Measurements from ENCODE around the gene KRTAP10-1. TPM values are rescaled to one million over a fixed set of nuclear protein-coding genes. Genes with fewer than 3 reads are reported as not detected.

The KRTAP10-1 gene
- total RNA-seq, 1 experiment from 2014 or later, result not detected

DNA sequence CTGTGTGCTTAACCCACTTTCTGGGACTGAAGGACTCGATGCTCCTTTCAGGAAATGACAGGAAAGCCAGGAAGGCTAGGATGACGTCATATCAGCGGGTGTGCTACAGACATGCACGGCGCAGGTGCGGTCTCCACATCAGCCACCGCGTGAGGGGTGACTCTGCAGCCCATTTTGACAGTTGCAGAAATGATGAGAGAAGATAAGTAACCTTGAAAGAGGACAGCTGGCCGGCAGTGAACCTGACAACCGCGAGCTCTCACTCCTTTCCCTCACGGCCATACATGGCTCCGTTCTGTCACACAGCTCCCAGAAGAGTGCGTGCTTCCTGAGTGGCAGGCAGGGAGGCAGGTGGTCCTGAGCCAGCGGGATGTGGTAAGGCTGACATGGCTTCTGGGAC, 42.1 kb upstream of the KRTAP10-1 start:
- H3K27ac ChIP-seq (ENCODE audit: low read length), result no peak overlapping the region
- in situ Hi-C loops (cut with HindIII; ENCODE audit: low pct_unique_long_range_greater_than_20kb, low sequenced_read_pairs), result no loop called here
- H3K4me1 ChIP-seq (ENCODE audit: control insufficient read depth, insufficient read depth, low read length), result peaks cover 4% of the 10 kb centered on the region; the same call in 1 of the 2 replicates
- ChIA-PET POLR2A (no interaction called here), CTCF (no interaction called here)
- no peak overlapping the region for H3K4me3 ChIP-seq (ENCODE audit: low read depth in 2 of 2, low read length in 2 of 2)
- intact Hi-C loops (cut with micrococcal nuclease; ENCODE audit: unreplicated experiment), result no loop called here
- ATAC-seq (no peak), DNase-seq (ENCODE audit: low read depth, low spot score) (no peak)
- H3K27me3 ChIP-seq (ENCODE audit: control insufficient read depth, insufficient read depth, low read length), result peaks cover 4% of the 10 kb centered on the region
- BruUV-seq (replicated peaks), result no TSS peak
- 0 out of 2 replicates have a peak, but pooled peaks cover 7% of the 10 kb centered on the region for H3K9me3 ChIP-seq (ENCODE audit: control insufficient read depth, insufficient read depth, low read depth, low read length)
- no peaks in the 10 kb centered on the region for H3K36me3 ChIP-seq (ENCODE audit: control insufficient read depth, insufficient read depth, low read length)
- TF ChIP-seq TCF7L2 (IDR thresholded peaks at IDR 0.05; ENCODE audit: low read depth, low read length) (no peak), POLR2AphosphoS5 (IDR thresholded peaks at IDR 0.05; ENCODE audit: low read depth, low read length) (no peak), SIN3A (IDR thresholded peaks at IDR 0.05; ENCODE audit: borderline replicate concordance, insufficient read depth, low read depth, low read length) (no peak)
- TF ChIP-seq, protein P1, sequence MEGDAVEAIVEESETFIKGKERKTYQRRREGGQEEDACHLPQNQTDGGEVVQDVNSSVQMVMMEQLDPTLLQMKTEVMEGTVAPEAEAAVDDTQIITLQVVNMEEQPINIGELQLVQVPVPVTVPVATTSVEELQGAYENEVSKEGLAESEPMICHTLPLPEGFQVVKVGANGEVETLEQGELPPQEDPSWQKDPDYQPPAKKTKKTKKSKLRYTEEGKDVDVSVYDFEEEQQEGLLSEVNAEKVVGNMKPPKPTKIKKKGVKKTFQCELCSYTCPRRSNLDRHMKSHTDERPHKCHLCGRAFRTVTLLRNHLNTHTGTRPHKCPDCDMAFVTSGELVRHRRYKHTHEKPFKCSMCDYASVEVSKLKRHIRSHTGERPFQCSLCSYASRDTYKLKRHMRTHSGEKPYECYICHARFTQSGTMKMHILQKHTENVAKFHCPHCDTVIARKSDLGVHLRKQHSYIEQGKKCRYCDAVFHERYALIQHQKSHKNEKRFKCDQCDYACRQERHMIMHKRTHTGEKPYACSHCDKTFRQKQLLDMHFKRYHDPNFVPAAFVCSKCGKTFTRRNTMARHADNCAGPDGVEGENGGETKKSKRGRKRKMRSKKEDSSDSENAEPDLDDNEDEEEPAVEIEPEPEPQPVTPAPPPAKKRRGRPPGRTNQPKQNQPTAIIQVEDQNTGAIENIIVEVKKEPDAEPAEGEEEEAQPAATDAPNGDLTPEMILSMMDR (IDR thresholded peaks at IDR 0.05), result no peak
- TF ChIP-seq, protein P2, sequence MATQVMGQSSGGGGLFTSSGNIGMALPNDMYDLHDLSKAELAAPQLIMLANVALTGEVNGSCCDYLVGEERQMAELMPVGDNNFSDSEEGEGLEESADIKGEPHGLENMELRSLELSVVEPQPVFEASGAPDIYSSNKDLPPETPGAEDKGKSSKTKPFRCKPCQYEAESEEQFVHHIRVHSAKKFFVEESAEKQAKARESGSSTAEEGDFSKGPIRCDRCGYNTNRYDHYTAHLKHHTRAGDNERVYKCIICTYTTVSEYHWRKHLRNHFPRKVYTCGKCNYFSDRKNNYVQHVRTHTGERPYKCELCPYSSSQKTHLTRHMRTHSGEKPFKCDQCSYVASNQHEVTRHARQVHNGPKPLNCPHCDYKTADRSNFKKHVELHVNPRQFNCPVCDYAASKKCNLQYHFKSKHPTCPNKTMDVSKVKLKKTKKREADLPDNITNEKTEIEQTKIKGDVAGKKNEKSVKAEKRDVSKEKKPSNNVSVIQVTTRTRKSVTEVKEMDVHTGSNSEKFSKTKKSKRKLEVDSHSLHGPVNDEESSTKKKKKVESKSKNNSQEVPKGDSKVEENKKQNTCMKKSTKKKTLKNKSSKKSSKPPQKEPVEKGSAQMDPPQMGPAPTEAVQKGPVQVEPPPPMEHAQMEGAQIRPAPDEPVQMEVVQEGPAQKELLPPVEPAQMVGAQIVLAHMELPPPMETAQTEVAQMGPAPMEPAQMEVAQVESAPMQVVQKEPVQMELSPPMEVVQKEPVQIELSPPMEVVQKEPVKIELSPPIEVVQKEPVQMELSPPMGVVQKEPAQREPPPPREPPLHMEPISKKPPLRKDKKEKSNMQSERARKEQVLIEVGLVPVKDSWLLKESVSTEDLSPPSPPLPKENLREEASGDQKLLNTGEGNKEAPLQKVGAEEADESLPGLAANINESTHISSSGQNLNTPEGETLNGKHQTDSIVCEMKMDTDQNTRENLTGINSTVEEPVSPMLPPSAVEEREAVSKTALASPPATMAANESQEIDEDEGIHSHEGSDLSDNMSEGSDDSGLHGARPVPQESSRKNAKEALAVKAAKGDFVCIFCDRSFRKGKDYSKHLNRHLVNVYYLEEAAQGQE (IDR thresholded peaks at IDR 0.05; ENCODE audit: insufficient read depth in 1 of 2, low read depth in 2 of 2, low read length in 1 of 2), result no peak

DNA sequence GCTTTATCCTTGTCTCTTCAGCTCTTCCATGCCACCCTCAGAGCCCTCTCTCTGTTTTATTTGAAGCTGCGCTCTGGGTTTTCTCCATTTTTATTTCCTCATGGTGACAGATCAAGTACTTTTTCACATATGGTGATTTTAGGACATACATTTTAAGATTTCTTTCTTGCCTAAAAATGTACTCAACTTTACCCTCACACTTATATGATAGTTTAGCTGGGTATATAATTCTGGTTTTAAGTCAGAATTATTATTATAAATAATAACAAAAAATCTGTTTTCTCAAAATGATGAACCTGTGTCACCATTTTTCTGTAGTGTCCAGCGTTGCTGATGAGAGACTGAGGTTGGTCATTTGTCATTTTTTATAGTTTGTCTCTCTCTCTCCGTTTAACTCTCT, 41.2 kb upstream of the KRTAP10-1 start:
- peaks cover 4% of the 10 kb centered on the region; the same call in 1 of the 2 replicates for H3K4me1 ChIP-seq (ENCODE audit: control insufficient read depth, insufficient read depth, low read length)
- no peak overlapping the region for H3K4me3 ChIP-seq (ENCODE audit: low read depth in 2 of 2, low read length in 2 of 2)
- no TSS peak for BruUV-seq (replicated peaks)
- H3K36me3 ChIP-seq (ENCODE audit: control insufficient read depth, insufficient read depth, low read length), result no peaks in the 10 kb centered on the region
- no peak for ATAC-seq
- in situ Hi-C loops (cut with HindIII; ENCODE audit: low pct_unique_long_range_greater_than_20kb, low sequenced_read_pairs), result no loop called here
- DNase-seq (ENCODE audit: low read depth, low spot score), result no peak
- intact Hi-C loops (cut with micrococcal nuclease; ENCODE audit: unreplicated experiment), result no loop called here
- 0 out of 2 replicates have a peak, but pooled peaks cover 7% of the 10 kb centered on the region for H3K9me3 ChIP-seq (ENCODE audit: control insufficient read depth, insufficient read depth, low read depth, low read length)
- ChIA-PET CTCF (no interaction called here), POLR2A (no interaction called here)
- H3K27ac ChIP-seq (ENCODE audit: low read length), result no peak overlapping the region
- H3K27me3 ChIP-seq (ENCODE audit: control insufficient read depth, insufficient read depth, low read length), result peaks cover 4% of the 10 kb centered on the region
- TF ChIP-seq, protein P1 (IDR thresholded peaks at IDR 0.05), result no peak
- no peak for TF ChIP-seq SIN3A (IDR thresholded peaks at IDR 0.05; ENCODE audit: borderline replicate concordance, insufficient read depth, low read depth, low read length)
- TF ChIP-seq, protein P2 (IDR thresholded peaks at IDR 0.05; ENCODE audit: insufficient read depth in 1 of 2, low read depth in 2 of 2, low read length in 1 of 2), result no peak
- TF ChIP-seq TCF7L2 (IDR thresholded peaks at IDR 0.05; ENCODE audit: low read depth, low read length), result no peak
- TF ChIP-seq POLR2AphosphoS5 (IDR thresholded peaks at IDR 0.05; ENCODE audit: low read depth, low read length), result no peak
